Liver (tissue), 9 donors: ENCODE data around the gene SLC22A5. TPM values are rescaled to one million over a fixed set of nuclear protein-coding genes. Genes with fewer than 3 reads are reported as not detected.

Source experiments
- DNase-seq: peaks from one replicate; pipeline ENCODE4 v3.0.0-alpha.2; 2017; ENCODE audit warnings: low spot score
- H3K27ac ChIP-seq, 2 donors: one replicate each; pipeline ENCODE4 v1.7.0; 2013; ENCODE audit warnings: inconsistent platforms in 2 of 2, low read length in 2 of 2, control low read depth in 1 of 2, low read depth in 1 of 2, mild to moderate bottlenecking in 1 of 2
- H3K27me3 ChIP-seq, 4 donors: one replicate each; pipeline versions ENCODE4 v1.6.1 to v1.7.0; 2013; ENCODE audit warnings: low read length in 3 of 4, inconsistent platforms in 1 of 4, mild to moderate bottlenecking in 1 of 4, moderate library complexity in 1 of 4; ENCODE audit not compliant: control insufficient read depth in 4 of 4, insufficient read depth in 4 of 4
- H3K36me3 ChIP-seq, 4 donors: one replicate each; pipeline versions ENCODE4 v1.6.1 to v1.7.0; 2013; ENCODE audit warnings: low read length in 3 of 4, mild to moderate bottlenecking in 3 of 4, low read depth in 1 of 4, moderate library complexity in 1 of 4; ENCODE audit not compliant: control insufficient read depth in 4 of 4, insufficient read depth in 3 of 4
- H3K4me1 ChIP-seq, 4 donors: one replicate each; pipeline versions ENCODE4 v1.6.1 to v1.7.0; 2013; ENCODE audit warnings: low read length in 3 of 4, mild to moderate bottlenecking in 3 of 4, moderate library complexity in 1 of 4; ENCODE audit not compliant: control insufficient read depth in 4 of 4, insufficient read depth in 4 of 4
- H3K4me3 ChIP-seq, 3 donors: one replicate each; pipeline versions ENCODE4 v1.6.1 to v1.7.0; 2013; ENCODE audit warnings: low read length in 3 of 3, control low read depth in 1 of 3, low read depth in 1 of 3, mild to moderate bottlenecking in 1 of 3
- H3K9ac ChIP-seq, 2 donors: one replicate each; pipeline ENCODE4 v1.7.0; 2013; ENCODE audit warnings: low read length in 2 of 2, mild to moderate bottlenecking in 2 of 2, moderate library complexity in 2 of 2, control low read depth in 1 of 2, low read depth in 1 of 2
- H3K9me3 ChIP-seq, 4 donors: one replicate each; pipeline versions ENCODE4 v1.6.1 to v1.7.0; 2013; ENCODE audit warnings: low read length in 3 of 4; ENCODE audit not compliant: control insufficient read depth in 4 of 4
- ATF3 ChIP-seq: IDR thresholded peaks from 2 replicates; pipeline ENCODE4 v1.6.1; 2016; ENCODE audit warnings: antibody characterized with exemption
- EGR1 ChIP-seq, 2 donors: IDR thresholded peaks; 2 replicates each; pipeline ENCODE4 v1.6.1; 2016 to 2018; ENCODE audit warnings: antibody characterized with exemption in 2 of 2, low read depth in 2 of 2
- FOXA1 ChIP-seq: IDR thresholded peaks from 2 replicates; pipeline ENCODE4 v1.6.1; 2016; ENCODE audit warnings: antibody characterized with exemption
- GABPA ChIP-seq, 2 donors: IDR thresholded peaks in 1 of 2; conservative IDR thresholded peaks in 1 of 2; 2 replicates each; pipeline ENCODE4 v1.6.1; 2016; ENCODE audit warnings: antibody characterized with exemption in 2 of 2, mild to moderate bottlenecking in 1 of 2, moderate library complexity in 1 of 2
- HNF4G ChIP-seq: IDR thresholded peaks from 2 replicates; pipeline ENCODE4 v1.6.1; 2016; ENCODE audit warnings: antibody characterized with exemption
- JUND ChIP-seq, 2 donors: IDR thresholded peaks; 2 replicates each; pipeline ENCODE4 v1.6.1; 2016; ENCODE audit warnings: antibody characterized with exemption in 2 of 2
- RAD21 ChIP-seq, 2 donors: IDR thresholded peaks; 2 replicates each; pipeline ENCODE4 v1.6.1; 2016; ENCODE audit warnings: antibody characterized with exemption in 2 of 2, mild to moderate bottlenecking in 2 of 2
- SP1 ChIP-seq: IDR thresholded peaks from 2 replicates; pipeline ENCODE4 v1.6.1; 2018; ENCODE audit warnings: antibody characterized with exemption, mild to moderate bottlenecking
- TAF1 ChIP-seq: conservative IDR thresholded peaks from 2 replicates; pipeline ENCODE4 v1.6.1; 2016; ENCODE audit warnings: antibody characterized with exemption, mild to moderate bottlenecking
- YY1 ChIP-seq: IDR thresholded peaks from 2 replicates; pipeline ENCODE4 v1.6.1; 2016; ENCODE audit warnings: antibody characterized with exemption, mild to moderate bottlenecking
- ZBTB33 ChIP-seq: IDR thresholded peaks from 2 replicates; pipeline ENCODE4 v1.6.1; 2016; ENCODE audit warnings: antibody characterized with exemption
- WGBS: extraction: QIAGEN DNeasy Blood & Tissue Kit; methylation state at CpG from one replicate; pipeline ENCODE4 v1.1.7; 2013; 5-methylcytosine and 5-hydroxymethylcytosine counted together
- polyA plus RNA-seq, 2 donors: library from polyadenylated mRNA; stranded (reverse) in 1 of 2; unstranded in 1 of 2; fragments of 200-250 nt in 1 of 2; fragments of >200 nt in 1 of 2; fragmentation: Nextera tagmentation in 1 of 2; extraction: Ambion mirVana in 1 of 2; gene quantifications; one replicate each; pipeline versions ENCODE4 v1.2.1 to v1.2.3, GENCODE V29; 2013 to 2015
- total RNA-seq, 2 donors: library from RNA; depleted of rRNA; stranded (reverse); fragments of >200 nt; gene quantifications; one replicate each; pipeline ENCODE4 v1.2.3, GENCODE V29; 2014
- TF ChIP-seq, protein P1 (sequence below): fragments of 150-350 bp; IDR thresholded peaks from 2 replicates; pipeline ENCODE4 v1.5.1; 2017; ENCODE audit warnings: improper control_type of control experiment, low read depth, low read length; ENCODE audit not compliant: missing input control
- TF ChIP-seq, protein P2 (sequence below): IDR thresholded peaks from 2 replicates; pipeline ENCODE4 v1.6.1; 2016; ENCODE audit warnings: antibody characterized with exemption
- donor health status: healthy.
- donor health status: healthy.
- donor health status: healthy.
- donor health status: healthy.
- donor health status: healthy.

SLC22A5 gene
- total and polyA plus RNA-seq, 4 donors, result 3.4 to 12.7 (median 8.5) TPM

- H3K27ac ChIP-seq, result peak overlapping the region; percentile 0 to 29
- H3K9me3 ChIP-seq, result no peaks in the 10 kb centered on the region
- WGBS, result 89% methylated on average over 3 of the region's 3 CpGs
- peaks cover 25 to 82% (median 60%) of the 10 kb centered on the region in 4 donors for H3K4me1 ChIP-seq
- no peak for DNase-seq
- H3K27me3 ChIP-seq, result no peaks in the 10 kb centered on the region
- no peak overlapping the region for H3K4me3 ChIP-seq
- TF ChIP-seq EGR1 (IDR thresholded peaks at IDR 0.05; ENCODE audit: low read depth in 2 of 2) (no peak), ATF3 (no peak), YY1 (no peak), FOXA1 (no peak), SP1 (no peak), JUND (IDR thresholded peaks at IDR 0.05) (no peak), TAF1 (no peak)
- TF ChIP-seq, protein P1, sequence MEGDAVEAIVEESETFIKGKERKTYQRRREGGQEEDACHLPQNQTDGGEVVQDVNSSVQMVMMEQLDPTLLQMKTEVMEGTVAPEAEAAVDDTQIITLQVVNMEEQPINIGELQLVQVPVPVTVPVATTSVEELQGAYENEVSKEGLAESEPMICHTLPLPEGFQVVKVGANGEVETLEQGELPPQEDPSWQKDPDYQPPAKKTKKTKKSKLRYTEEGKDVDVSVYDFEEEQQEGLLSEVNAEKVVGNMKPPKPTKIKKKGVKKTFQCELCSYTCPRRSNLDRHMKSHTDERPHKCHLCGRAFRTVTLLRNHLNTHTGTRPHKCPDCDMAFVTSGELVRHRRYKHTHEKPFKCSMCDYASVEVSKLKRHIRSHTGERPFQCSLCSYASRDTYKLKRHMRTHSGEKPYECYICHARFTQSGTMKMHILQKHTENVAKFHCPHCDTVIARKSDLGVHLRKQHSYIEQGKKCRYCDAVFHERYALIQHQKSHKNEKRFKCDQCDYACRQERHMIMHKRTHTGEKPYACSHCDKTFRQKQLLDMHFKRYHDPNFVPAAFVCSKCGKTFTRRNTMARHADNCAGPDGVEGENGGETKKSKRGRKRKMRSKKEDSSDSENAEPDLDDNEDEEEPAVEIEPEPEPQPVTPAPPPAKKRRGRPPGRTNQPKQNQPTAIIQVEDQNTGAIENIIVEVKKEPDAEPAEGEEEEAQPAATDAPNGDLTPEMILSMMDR, result no peak
- peaks cover 0 to 4% (median 0%) of the 10 kb centered on the region in 4 donors for H3K36me3 ChIP-seq
- peak overlapping the region in 1 of 2 donors; percentile 22 for H3K9ac ChIP-seq
Observed at GRCh38 chr5:132423438-132423898, 54.0 kb downstream of the SLC22A5 start.

DNA sequence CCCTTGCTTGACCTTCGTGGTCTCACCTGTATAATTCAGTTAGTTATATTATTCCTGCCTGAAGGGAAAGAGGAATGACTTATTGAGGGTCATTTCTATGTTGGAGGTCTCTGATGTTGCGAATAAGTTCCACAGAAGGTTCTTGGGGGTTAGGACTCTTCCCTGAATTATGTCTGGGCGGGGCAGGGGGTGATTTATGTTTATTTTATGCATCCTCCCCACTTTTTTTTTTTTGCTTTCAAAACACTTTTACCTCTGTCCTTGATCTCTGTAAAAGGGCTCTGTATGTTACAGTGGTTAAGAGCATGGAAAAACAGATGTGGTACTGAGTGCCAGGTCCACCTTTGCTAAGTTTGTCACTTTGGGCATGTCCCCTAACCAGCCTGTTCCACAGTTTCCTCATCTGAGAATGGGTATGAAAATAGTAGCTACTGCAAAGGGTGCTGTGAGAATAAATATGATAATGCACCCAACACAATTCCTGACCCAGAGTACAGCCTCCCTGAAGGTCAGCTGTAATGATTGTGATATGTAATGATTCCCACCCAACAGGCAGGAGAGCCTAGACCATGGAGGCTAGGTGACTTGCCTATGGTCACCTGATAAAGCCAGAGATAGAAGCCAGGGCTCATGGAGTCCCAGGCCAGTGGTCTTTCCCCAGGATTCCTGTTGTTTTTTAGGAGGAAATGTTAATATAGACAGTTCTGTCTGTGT, 54.8 kb downstream of the SLC22A5 start:
- Histone ChIP-seq H3K27me3 (no peaks in the 10 kb centered on the region), H3K4me1 (peaks cover 26 to 82% (median 60%) of the 10 kb centered on the region in 4 donors), H3K9ac (no peak overlapping the region), H3K4me3 (no peak overlapping the region), H3K27ac (peak overlapping the region; percentile 81 to 94), H3K9me3 (no peaks in the 10 kb centered on the region), H3K36me3 (peaks cover 0 to 4% (median 0%) of the 10 kb centered on the region in 4 donors)
- TF ChIP-seq HNF4G (no peak), ZBTB33 (no peak), RAD21 (IDR thresholded peaks at IDR 0.05) (no peak), TAF1 (no peak)
- peak; percentile 29 for DNase-seq
- WGBS, result 88% methylated on average over 3 of the region's 3 CpGs

DNA sequence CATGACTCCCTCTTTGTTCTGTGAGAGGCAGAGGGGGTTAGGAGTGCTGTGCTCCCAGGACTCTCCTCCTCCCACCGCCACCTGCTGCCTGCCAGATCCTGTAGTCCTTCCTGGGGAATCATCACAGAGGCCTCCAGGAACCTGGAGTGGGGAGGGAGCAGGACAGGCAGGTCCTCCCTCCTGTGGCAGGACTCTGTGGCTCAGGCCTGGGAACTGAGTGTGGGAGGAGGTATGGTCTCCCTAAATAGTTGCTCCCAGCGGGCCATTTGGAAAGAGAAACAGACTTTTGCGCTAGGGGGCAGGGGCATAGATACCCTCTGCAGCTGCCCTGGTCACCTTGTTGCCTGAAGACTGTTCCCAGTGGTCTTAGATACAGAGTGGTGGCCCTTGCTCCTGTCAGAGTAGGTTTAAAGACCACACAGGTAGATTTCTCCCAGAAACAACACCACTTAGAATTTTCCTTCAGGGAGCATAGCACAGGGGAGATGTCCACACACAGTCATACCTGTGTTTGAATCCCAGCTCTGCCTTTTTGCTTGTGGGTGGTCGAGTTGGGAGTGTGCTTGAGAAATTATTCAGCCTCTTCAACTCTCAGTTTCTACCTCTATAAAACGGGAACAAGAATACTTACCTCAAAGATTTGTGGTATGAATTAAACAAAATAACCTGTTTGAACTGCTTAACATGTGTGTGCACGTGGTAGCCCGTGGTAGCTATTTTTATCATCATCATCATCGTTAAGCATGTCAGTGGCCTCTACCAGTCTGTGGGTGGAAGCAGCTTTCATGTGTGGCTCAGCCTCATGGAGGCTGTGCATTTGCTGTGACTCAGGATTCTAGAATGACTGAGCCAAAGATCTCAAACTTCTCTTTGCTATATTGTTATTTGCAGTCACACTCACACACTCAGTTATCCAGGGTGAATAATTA, 55.8 kb downstream of the SLC22A5 start:
- peak; percentile 33 for DNase-seq
- H3K27me3 ChIP-seq, result no peaks in the 10 kb centered on the region
- peak overlapping the region in 1 of 3 donors; percentile 3 for H3K4me3 ChIP-seq
- peaks cover 0 to 4% (median 0%) of the 10 kb centered on the region in 4 donors for H3K36me3 ChIP-seq
- H3K27ac ChIP-seq, result peak overlapping the region; percentile 81 to 94
- 75% methylated on average over 8 of the region's 8 CpGs for WGBS
- H3K9ac ChIP-seq, result peak overlapping the region in 1 of 2 donors; percentile 4
- no peak for TF ChIP-seq GABPA (IDR thresholded peaks at IDR 0.05 in 1 of 2, conservative IDR thresholded peaks at IDR 0.05 in 1 of 2)
- no peak for TF ChIP-seq SP1
- TF ChIP-seq, protein P2, sequence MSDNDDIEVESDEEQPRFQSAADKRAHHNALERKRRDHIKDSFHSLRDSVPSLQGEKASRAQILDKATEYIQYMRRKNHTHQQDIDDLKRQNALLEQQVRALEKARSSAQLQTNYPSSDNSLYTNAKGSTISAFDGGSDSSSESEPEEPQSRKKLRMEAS, result no peak
- peaks cover 26 to 78% (median 55%) of the 10 kb centered on the region in 4 donors for H3K4me1 ChIP-seq
- H3K9me3 ChIP-seq, result no peaks in the 10 kb centered on the region
